ENCODE measurements around the gene GNAQ. TPM values are rescaled to one million over a fixed set of nuclear protein-coding genes. Genes with fewer than 3 reads are reported as not detected.

GNAQ gene
- total RNA-seq, 1 experiment from 2014 or later = 48.6 TPM

- H2BK5ac ChIP-seq (ENCODE audit: insufficient read length, low read length) = no peak overlapping the region
- DNase-seq = no peak
- H3K23me2 ChIP-seq (ENCODE audit: insufficient read length, low read depth, low read length, poor library complexity, severe bottlenecking) = no peaks in the 10 kb centered on the region
- no peaks in the 10 kb centered on the region for H3K79me1 ChIP-seq (ENCODE audit: insufficient read depth, low read depth, low read length, poor library complexity, severe bottlenecking)
- no peak overlapping the region for H2BK20ac ChIP-seq (ENCODE audit: low read depth, low read length, poor library complexity, severe bottlenecking)
- H2BK15ac ChIP-seq (ENCODE audit: low read depth, low read length) = no peak overlapping the region
- no peak overlapping the region for H3T11ph ChIP-seq (ENCODE audit: low read length)
- H4K8ac ChIP-seq (replicated peaks; ENCODE audit: insufficient read length, low read depth, low read length) = no peak overlapping the region
- H3K4me1 ChIP-seq (ENCODE audit: insufficient read depth, low read length) = no peaks in the 10 kb centered on the region
- no peaks in the 10 kb centered on the region for H3K9me3 ChIP-seq (ENCODE audit: control insufficient read depth, low read depth, low read length)
- no peak overlapping the region for H3K4me2 ChIP-seq (ENCODE audit: insufficient read depth, insufficient read length, low read length)
- H3K27ac ChIP-seq (ENCODE audit: insufficient read length, low read depth, low read length) = no peak overlapping the region
- no peak overlapping the region for H2AK5ac ChIP-seq (ENCODE audit: insufficient read length, low read length)
- no peak overlapping the region for H2BK120ac ChIP-seq (ENCODE audit: low read depth, low read length, poor library complexity, severe bottlenecking)
- WGBS (ENCODE audit: extremely low coverage, insufficient read length, low lambda C conversion rate) = no CpG with 5 or more reads among the region's 3 CpGs
- no peak overlapping the region for H3K56ac ChIP-seq (ENCODE audit: insufficient read length, low read depth, low read length)
- Mint-ChIP-seq H3K4me3 (no peak overlapping the region), H3K4me1 (no peaks in the 10 kb centered on the region), H3K27me3 (ENCODE audit: low read depth) (no peaks in the 10 kb centered on the region), H3K9me3 (peaks cover 7 to 12% of the 10 kb centered on the region in 2 experiments; a peak in 4 of 5 replicates), H3K27ac (no peak overlapping the region), H3K36me3 (ENCODE audit: insufficient read depth in 1 of 3, low read depth in 3 of 3) (peaks cover 4 to 19% (median 12%) of the 10 kb centered on the region in 3 experiments; a peak in 5 of 7 replicates)
- H4K20me1 ChIP-seq (ENCODE audit: control insufficient read depth, insufficient read depth, insufficient read length) = no peaks in the 10 kb centered on the region
- no peak overlapping the region for H3K14ac ChIP-seq (ENCODE audit: insufficient read depth, low read length)
- H3K9ac ChIP-seq (ENCODE audit: extremely low read depth, insufficient read length, low read length) = no peak overlapping the region
- no peak overlapping the region for H3K4ac ChIP-seq (ENCODE audit: low read depth, low read length)
- TF ChIP-seq CTCF (conservative IDR thresholded peaks at IDR 0.05) = no peak
- no peak overlapping the region for H3K23ac ChIP-seq (ENCODE audit: insufficient read length, low read depth, low read length)
- H4K5ac ChIP-seq (ENCODE audit: insufficient read length, low read depth, low read length) = no peak overlapping the region
- no peaks in the 10 kb centered on the region for H3K27me3 ChIP-seq (ENCODE audit: insufficient read depth, low read length)
- no peak overlapping the region for H4K91ac ChIP-seq (ENCODE audit: insufficient read length, low read depth, low read length)
- H2AFZ ChIP-seq (ENCODE audit: low read length) = no peak overlapping the region
- no peak overlapping the region for H3K18ac ChIP-seq (ENCODE audit: insufficient read length, low read depth, low read length)
- no peak overlapping the region for H2BK12ac ChIP-seq (ENCODE audit: insufficient read length, low read depth, low read length)
- H3K79me2 ChIP-seq (ENCODE audit: insufficient read depth, low read length) = no peaks in the 10 kb centered on the region
Measured at GRCh38 chr9:77773381-77773780, 258.2 kb downstream of the GNAQ start.
